NCI-H187 (cell line): ENCODE measurements around the gene FIGNL2.

Experiments
- DNase-seq, 2 experiments: peaks; one replicate each; lab custom pipeline; 2025; lab: John Stamatoyannopoulos, UW

Gene FIGNL2

GRCh38 chr12:51773145-51773869 lies 75.2 kb downstream of the FIGNL2 start:
- DNase-seq, result no peak

- DNase-seq, result no peak
These were observed 77.5 kb downstream of the FIGNL2 start for GRCh38 chr12:51771008-51771407.
